ELF-1 (cell line): ENCODE measurements around the gene SLC8A1.

ENCODE experiments used
- DNase-seq: peaks from one replicate; pipeline ENCODE4 v3.0.0-alpha.2; 2016; ENCODE audit warnings: low read depth, low spot score

Gene SLC8A1

DNA sequence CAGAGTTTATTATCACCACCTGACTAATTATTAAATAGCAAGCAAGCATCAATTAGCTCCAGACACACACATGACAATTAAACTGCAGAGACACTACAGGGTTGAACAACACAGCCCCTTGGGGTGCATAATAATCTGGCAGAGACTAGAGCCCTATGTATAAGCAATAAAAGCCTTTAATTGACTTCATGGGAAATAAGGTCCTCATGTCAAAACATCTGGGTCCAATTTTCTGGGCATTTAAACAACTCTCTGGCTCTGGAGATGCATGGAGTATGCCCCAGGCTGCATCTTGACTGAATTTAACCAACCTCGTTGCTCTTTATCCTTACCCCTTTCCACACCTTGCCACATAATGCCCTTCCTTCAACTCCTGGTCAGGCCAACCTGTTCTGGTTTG lies 402.1 kb downstream of the SLC8A1 start:
- DNase-seq: no peak

DNA sequence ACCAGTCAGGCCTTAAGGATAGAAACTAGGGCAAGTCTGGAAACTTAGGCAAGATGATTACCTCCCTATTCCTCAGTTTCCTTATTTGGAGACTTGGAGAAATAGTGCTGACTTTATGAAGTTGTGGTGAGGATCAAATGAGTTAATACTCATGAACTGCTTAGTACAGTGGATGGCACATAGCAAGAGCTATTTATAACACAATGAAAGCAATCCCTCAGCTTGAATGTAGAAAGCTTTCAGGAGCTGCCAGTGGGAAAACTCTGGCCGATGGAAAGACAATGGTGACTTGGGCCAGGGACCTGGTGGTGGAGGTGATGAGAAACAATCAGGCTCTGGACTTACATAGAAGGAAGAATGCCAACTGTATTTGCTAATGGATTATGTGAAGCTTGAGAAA lies 403.4 kb downstream of the SLC8A1 start:
- DNase-seq: no peak

DNA sequence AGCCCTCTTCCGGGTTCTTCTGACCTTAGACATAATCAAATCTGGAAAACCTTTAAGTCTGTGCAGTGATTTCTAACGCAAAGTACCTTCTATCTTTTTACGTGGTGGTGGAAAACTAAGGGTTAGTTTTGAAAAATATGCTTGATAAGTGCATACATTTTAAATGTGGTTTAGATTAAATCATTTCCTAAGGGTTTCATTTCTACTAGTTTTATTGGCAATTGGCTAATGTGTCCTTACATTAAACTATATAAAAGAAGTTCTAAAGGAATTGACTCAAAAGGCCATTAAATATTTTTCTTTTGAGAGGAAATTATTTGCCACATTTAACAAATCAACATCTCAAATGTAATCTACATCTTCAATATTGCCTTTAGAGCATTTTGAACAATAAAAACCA lies 404.5 kb downstream of the SLC8A1 start:
- no peak for DNase-seq
